GM18520 (cell line): ENCODE data around the gene KCNK16.

Source experiments
- ATAC-seq: cut with Tn5 transposase; IDR thresholded peaks from one replicate; pipeline ENCODE4 v1.9.1; 2021; ENCODE audit not compliant: unreplicated experiment

Gene KCNK16

DNA sequence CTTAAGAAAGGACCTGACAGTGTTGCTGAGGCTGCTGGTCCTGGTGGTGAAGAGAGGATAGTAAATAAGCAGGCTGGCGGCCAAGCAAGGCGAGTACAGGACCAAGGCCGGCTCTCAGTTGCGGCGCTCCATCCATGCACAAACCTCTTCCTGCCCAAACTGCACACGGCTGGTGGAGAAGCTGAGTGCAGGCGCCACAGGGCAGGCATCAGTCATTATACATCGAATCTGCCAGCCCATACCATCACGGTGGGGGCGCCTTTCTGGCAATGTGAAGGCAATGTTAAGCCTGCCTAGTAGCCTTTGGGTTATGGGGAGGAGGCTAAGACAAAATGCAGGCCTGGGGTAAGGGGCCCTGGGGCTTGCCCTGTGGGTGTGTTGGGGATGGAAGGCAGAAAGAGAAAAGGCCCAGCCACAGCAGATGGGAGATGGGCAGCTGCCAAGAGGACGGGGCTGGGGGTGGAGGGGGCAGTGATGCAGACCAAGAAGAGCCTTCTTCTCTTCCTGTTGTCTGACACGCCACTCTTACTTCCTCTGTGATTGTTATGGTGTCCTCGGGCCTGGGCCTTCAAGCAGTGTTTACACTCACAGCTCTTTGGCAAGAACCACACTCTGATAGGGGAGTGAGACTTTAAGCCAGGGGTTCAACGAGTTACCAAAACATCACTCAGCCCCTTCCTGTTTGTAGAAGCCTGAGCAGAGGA, 20.3 kb upstream of the KCNK16 start:
- no peak for ATAC-seq

DNA sequence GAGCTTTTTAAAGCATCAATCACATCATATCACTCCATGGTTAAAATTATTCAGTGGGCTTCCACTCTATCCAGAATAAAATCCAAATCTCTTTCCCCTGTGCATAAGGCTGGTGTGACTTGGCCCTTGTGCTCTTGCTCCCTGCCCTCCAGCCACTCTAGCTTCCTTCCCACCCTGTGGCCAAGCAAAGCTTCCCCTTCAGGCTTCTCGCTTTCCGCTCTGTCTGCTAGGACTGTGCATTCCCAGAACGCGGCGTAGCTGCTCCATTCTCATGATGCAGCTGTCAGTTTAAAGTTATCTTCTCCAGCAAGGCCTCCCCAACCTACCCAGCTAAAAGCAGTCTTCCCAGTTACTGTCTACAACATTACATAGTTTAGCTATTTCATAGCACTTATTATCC, 19.4 kb upstream of the KCNK16 start:
- ATAC-seq = no peak

DNA sequence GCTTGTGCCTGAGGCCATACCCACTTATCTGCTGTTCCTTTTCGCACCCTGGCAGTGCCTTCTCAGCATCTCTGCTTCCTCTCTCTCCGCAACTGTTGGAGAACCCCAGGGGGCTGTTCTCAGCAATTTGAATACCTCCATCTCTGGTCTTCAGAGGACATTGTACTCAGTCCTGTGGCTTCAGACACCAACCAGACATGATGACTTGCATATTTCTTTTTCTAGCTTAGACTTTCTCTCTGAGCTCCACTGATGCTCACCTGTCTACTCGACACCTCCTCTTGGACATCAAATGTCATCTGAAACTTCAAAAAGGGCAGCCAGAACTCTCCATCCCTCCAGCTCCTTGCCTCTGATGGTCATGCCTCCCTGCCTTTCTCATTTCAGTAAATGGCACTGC, 18.9 kb upstream of the KCNK16 start:
- ATAC-seq = no peak

DNA sequence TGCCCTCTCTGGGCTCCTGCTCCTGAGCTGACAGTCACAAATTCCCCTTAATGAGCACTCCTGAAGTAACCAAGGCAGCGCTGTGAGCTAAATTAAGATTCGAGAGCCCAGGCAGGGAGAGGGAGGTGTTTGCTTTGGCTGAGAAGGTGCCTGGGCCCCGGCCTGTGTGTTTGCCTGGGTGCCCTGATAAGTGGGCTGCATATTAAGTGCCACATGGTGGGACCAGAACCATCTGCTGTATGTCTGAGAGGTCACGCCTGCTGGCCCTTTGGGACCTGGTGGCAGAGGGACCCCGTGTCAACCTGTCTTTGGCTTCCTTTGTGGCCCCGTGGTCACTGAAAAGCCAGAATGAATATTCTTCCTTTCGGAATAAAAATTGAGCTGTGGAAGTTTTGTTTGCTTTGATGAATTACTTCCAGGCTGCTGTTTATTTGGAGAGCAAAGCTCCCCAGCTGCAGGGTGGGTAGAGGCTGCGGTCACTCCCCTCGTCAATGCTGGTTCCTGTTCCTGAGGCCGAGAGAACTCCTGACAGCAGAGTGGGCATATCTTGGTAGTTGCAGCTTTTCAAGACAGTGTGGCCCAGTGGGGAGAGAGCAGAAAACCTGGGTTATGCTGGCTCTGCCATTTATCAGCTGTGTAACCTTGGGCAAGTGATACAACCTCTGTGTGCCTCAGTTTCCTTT, 17.5 kb upstream of the KCNK16 start:
- ATAC-seq = no peak

DNA sequence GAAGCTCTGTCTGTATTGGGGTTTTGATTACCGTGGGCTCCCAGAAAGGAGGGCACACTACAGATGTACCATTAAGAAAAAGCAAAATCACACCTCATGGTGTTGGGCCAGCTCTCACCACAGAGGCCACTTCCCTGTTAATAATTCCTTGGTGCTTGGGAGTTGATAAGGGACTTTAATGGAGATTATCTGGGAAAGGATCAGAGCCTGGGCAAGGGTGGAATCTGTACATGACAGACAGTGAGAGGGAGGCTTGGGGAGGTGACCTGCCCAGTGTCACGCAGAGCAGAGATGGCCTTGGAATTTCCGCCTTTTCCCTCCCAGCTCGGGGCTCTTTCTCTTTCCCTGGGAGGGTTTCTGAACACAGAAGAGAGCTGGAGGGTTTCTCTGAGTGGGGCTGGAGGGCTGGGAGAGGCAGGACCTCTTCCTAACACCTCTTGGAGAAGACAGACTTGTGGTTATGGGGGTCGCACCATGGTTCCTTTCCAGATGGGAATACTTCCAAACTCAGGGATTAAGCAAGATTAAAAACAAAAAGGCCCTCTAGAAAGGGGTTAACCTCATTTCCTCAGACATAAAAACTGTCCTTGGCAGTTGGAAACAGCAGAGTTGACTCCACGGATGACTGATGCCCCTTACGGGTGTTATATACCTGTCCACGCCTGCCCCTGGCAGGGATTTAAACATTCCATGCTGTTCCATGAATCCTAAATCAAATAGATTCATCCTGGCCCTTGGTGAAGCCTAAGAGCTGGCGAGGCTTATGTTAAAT, 16.8 kb upstream of the KCNK16 start:
- no peak for ATAC-seq

DNA sequence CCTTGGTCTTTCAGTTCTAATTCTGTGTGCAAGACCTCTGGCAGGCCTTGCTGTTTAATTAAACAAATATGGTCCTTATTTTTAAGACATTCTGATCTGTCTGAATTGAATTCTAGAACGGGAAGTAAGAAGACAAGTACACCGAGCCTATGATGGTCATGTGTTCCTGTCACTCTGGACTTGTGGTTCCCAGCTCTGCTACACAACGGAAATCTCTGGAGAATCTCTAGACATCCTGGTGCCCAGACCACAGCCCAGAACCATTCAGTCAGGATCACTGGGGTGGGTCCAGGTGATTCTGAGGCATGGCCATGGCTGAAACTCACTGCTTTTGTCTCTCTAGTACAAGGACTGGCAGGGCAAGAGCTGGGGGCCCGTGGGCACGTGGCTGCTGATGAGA, 15.9 kb upstream of the KCNK16 start:
- no peak for ATAC-seq

DNA sequence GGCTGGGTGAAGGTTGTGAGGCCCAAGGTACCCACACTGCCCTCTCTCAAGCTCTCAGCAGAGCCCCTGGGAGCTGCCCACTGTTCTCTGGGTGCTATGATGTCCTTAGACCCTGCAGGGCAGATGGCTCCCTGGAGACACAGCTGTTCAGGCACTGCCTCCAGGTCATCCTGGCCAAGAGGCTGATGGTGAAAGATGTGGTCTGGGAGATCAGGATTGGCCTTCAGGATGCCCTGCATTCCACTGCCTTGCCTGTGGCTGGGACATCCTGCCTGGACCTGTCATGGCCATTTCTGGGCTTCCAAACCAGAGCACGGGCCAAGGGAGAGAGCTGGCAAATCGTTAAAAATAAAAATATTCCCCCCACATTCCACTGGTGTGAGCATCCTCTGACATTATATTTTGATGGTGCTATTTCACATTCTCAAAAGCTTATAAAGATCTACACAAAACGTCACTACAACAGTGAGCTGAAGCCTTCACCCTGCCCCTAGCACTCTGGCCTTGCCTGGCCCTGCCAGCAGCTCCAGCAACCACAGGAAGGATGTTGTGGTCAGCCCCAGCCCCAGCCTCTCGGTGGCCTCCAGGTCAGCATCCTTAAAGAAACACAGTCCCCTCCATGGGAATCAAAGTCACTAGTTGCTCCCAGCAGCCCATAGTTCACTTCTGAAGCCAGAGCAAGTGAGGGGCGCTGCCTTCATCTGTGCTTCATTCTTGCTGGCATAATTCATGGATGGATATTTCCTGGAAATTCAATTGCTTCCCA, 13.5 kb upstream of the KCNK16 start:
- no peak for ATAC-seq

DNA sequence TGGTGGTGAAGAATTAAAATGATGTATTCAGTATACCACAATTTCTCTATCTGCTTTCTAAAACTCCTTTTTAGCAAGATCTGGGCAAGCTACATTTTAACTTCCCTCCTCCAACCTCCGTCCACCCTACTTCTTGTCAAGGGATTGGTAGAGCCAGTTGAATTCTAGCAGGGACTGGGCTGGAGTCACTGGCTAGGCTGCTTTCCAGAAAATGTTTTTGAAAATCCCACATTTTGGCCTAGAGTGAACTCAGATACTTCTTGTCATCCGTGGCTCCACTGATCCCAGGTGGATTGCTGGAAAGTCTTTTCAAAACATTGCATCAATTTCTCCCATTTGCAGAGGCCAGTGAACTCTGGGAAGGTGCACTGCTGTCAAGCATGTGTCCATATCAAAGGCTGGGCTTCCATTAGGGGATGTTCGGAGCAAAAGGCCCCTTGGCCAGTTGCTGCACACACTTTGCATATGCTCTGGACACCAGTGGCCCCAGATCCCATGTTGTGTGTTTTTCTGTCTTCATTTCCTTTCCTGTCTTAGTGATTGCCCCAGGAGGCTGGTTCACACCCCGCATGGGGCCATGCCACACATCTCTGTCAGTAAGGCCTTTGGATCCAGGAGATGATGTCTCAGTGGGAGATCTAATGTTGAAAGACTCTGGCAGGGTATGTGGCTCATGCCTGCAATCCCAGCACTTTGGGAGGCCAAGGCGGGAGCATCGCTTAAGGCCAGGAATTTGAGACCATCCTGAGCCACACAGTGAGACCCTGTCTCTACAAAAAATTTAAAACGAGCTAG, 11.3 kb upstream of the KCNK16 start:
- ATAC-seq = no peak

DNA sequence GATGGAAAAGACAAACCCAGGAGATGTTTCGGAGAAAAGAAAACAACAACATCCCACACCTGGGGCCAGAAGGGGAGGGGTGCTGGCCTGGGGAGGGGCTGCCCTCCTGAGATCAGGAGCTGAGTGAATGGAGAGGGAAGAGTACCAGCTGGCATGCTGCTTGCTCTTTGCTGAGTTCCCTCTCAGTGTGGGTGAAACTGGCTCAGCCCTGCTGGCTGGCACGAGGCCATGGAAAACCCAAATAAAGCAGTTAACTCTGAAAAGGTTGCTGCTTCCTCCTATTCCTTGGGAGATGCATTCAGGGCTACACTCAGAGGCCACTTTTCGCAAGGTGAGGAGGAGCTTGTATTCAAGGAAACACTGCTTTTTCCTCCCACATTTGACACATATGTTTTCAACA, 8.0 kb upstream of the KCNK16 start:
- ATAC-seq = no peak

DNA sequence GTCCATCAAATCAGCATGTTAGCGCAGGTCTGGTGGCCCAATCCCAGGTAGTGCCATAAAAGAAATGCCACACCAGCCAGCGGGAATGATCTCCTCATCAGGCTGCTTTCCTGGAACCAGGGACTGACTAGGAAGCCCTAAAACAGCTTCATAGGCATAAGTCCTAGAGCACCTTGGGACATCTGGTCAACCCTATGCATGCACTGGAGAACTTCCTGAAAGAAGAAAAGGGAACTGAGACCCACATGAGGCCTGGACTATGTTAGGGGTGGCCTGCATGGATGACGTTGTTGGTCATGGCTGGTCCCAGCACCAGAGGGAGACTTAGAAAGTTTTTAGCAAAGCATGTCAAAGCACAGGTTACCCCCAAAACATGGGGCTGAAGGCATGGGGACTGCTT, 7.6 kb upstream of the KCNK16 start:
- no peak for ATAC-seq

DNA sequence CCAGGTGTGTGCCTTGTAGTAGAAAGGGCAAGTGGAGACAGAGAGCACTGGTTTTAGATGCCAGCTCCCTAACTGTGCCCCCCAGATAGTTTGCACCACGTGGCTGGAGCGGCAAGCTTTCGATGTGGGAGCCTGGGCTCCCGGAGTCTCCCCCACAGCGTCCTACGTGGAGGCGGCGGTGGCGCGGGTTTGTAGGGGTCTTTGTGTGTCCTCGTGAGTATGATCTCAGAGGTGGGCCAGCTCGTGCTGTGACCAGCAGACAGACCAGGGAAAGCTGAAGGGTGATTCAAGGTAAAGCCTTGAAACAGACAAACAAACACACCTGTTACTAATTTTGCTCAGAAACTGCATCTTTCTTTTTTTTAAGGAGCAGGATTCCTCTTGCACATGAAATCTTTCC, 5.6 kb upstream of the KCNK16 start:
- no peak for ATAC-seq

DNA sequence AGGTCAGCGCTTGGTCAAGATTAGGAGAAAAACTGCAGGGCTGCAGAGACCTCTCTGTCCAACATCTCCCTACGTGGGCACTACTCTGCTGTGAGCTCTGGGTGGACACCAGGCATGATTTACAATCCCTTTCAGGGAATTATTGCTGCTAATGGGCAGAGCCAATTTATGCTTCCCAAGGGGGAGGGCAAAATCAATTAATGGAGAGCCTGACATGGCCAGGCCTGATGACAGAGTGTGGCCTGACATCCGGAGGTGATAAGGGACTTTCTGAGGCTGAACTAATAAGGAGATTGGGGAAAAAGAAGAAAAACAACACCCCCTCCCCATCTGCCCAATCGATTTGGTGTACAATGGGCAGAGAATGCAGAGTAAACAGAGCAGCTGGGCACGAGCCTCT, 5.0 kb upstream of the KCNK16 start:
- ATAC-seq = no peak

DNA sequence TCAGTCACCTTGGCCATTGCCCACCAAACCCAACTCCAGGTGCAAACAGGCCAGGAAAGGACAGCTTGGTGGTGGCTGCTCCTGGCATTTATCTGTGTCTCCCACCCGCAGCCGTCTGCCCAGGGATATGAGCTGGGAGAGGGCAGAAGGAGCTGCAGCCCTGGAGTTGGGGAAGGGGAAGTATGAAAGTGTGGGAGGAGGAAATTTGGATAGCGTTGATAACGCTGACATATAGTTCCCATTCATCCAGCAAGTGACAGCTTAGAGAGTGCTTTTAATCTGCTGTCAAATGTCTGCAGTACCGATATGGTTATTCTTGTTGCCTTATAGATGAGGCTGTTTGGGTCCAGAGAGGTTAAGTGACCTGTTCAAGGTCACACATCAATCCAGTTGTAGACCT, 741 bp downstream of the KCNK16 start:
- ATAC-seq = no peak

DNA sequence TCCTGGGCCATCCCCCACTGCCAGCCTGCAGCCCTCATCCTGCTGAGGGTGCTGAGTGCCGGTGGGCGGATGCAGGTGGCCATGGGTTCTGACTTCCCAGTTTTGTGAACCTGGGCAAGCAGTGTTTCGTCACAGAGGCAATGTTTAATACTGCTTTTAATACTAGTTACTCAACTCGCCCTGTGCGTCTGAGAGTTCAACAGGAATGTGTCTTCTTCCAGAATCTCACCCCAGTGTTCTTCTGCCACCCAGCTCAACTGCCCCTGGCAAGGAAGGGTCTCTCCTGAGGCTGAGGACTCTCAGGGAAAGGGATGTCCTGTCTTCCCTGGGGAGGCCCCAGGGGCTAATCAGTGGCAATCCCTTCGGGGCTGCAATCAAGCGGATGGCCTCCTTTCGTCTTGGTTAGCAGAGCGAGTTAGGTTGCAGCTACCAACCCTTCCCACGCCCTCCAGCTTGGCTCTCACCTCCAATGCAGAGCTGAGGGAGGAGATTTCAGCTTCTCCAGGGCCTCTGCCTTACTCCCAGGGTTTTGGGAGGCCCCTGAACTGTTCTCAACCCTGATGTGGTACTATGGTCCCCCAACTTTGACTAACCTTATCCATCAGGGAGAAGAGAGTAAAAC, 2.0 kb downstream of the KCNK16 start:
- no peak for ATAC-seq

DNA sequence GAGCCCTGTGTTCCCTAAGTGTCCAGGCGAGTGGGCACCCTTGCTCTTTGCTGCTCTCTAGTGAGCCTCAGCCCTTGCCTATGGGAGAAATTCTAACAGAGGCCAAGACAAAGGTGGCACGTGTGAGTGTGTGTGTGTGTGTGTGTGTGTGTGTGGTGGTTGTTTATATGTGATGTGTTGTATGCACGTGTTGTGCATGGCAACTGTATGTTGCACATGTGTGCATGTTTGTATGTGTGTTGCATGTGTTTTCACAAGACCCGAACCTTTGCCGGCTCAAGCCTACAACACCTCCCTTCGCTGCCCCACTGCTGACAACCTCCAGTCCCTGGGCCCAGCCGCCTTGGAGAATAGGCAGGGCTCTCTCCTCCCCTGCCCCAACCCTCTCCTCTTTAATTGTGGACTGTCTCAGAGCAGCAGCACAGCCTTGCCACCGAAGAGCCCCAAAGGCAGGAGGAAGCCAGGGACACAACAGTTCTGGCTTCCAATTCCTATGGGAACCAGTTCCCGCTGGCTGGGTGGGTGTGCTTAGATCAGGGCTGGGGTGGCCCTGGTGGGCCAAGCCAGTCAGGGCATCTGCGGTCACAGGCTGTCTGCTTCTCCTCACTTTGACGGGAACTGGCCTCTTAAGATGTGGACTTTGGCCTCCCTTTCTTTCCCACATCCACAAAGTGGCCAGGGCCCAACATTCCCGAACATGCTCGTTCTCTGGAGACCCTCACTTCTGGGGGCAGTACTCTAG, 2.7 kb downstream of the KCNK16 start:
- no peak for ATAC-seq

DNA sequence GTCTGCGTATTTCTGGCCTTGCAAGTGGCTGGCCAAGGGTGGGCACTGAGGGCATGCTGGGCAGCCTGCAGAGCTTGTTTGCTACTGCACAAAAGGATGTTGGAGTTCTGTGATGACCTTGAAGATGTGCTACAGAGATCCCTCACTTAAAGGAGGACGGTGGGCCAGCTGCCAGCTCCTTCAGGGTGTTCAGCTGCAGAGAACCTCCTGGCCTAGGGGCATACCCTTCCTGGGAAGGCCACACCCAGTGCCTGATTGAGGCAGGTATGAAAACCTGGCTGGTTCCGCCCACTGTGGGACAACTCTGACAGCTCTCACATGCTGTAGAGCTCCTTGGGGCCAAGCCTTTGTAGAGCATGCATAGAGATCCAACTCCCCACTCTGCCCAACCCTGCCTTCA, 5.2 kb downstream of the KCNK16 start:
- no peak for ATAC-seq

DNA sequence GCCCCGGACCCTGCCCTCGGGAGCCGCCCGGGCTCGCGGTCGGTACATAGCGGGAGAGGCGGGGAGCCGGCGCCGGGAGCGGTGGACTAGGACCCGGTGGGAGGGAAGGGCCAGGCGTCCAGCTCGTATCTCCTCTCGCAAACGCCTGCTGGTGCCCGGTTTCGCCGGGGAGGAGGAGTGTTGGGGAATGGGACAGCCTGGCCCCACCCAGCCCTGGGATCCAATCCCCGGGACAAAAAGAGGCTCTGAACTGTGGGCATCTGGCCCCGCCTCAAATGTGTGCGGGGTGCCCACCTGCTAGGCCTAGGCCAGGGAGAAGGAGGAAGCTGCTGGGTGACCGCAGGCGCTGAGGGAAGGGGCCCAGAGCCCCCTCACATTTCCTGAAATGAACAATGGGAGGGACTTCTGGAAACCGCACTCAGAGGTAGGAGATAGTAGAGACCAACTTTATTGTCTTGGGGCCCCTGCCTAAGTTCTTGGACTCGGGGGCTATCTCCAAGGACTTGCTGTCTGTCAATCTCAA, 8.2 kb downstream of the KCNK16 start, which contains the start of gene KCNK17:
Gene KCNK17 (minus strand): TSS at position 147 of the 523 bp plus-strand sequence. CDS start 99 bp downstream, at position 48.
- no peak for ATAC-seq

DNA sequence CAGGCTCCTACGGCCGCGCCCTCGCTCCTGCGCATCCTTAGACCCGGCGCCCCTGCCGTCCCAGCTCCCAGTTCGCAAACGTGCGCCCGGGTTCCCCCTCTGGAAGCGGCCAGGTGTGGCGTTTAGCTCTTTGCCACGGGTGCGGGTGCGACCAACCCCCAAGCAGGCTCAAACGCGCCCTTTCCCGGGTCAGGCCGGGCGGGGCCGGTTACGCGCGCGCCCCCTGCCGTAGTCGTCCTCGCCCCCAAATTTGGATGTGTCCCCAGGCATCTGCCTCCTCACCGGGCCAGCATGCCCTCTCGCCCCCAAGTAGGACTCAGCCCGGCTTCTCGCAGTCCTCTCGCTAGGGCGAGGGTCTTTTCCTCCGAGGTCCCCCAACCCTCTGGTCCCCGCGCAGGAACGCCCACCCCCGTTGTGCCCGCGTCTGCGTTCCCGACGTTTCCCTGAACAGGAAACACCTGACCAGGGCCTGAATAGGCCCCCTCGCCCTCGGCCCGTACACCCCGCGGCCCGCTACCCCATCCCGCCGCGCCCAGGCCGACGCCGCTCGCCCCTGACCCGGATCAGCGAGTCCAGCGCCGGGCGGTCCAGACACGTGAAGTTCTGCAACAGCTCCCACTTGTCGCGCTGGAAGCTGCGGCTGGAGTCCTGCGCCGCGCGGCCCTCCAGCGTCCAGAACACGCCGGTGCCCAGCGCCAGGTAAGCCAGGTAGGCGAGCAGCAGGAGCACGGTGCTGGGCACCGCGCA, 8.8 kb downstream of the KCNK16 start:
- ATAC-seq = no peak
